NCI-H187 (cell line): ENCODE data around the gene FBXO9.

ENCODE experiments used
- DNase-seq, 2 experiments: peaks; one replicate each; lab custom pipeline; 2025; lab: John Stamatoyannopoulos, UW

Gene FBXO9

GRCh38 chr6:53065266-53066076 lies at the start of gene FBXO9:
TSS of gene FBXO9 (plus strand) at chr6:53065404. CDS start at chr6:53065790, 386 bp downstream.
- peak in 1 of 2 experiments; percentile 73 for DNase-seq

GRCh38 chr6:53015486-53015885 lies 49.7 kb upstream of the FBXO9 start:
- DNase-seq, result no peak

GRCh38 chr6:53018446-53018845 lies 46.8 kb upstream of the FBXO9 start:
- DNase-seq, result no peak

GRCh38 chr6:53020005-53020744 lies 45.0 kb upstream of the FBXO9 start:
- no peak for DNase-seq

- no peak for DNase-seq
Observed at GRCh38 chr6:53023323-53023722, 41.9 kb upstream of the FBXO9 start.

- no peak for DNase-seq
Observed at GRCh38 chr6:53026526-53026925, 38.7 kb upstream of the FBXO9 start.

- DNase-seq, result no peak
Observed at GRCh38 chr6:53027131-53027718, 38.0 kb upstream of the FBXO9 start.

- DNase-seq, result no peak
Observed at GRCh38 chr6:53028467-53028866, 36.7 kb upstream of the FBXO9 start.

- no peak for DNase-seq
Observed at GRCh38 chr6:53029257-53029656, 35.9 kb upstream of the FBXO9 start.

- DNase-seq, result no peak
Observed at GRCh38 chr6:53029761-53030160, 35.4 kb upstream of the FBXO9 start.

DNA sequence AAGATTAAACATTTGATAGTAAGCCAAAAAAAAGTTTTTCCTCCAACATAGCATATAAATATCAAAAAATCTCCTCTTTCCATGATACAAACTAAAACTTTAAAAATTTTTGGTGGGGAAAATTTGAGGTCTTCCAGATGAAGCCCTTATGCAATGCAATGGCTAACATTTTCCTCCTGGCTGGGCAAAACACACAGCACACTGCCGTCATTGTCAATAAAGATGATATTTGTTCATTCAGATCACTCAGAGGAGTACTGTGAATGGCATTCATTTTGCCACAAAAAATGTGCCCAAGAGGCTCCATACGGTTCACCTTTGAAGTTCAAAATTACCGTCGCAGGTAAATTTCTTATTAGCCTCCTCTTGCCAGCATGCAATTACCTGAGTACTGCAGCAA lies 33.9 kb upstream of the FBXO9 start:
- no peak for DNase-seq

DNA sequence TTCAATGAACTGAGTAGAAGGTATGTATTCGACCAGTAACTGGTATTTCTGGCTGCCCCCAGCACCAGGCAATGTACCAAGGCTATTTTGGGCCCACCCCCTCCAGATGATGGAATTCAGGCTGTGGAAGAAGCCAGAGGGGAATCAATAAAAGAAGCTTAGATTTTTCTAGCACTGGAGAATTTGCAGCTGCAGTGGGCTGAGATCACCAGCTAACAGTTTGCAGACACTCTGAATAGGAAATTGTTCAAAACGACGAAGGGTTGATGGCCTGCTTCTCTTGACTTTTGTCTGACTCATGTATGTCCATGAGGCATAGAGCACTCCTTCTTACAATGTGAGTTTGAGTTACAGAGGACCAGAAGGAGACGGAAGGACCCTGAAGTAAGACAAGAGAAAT lies 32.4 kb upstream of the FBXO9 start:
- no peak for DNase-seq

GRCh38 chr6:53033764-53034163 lies 31.4 kb upstream of the FBXO9 start:
- no peak for DNase-seq

DNA sequence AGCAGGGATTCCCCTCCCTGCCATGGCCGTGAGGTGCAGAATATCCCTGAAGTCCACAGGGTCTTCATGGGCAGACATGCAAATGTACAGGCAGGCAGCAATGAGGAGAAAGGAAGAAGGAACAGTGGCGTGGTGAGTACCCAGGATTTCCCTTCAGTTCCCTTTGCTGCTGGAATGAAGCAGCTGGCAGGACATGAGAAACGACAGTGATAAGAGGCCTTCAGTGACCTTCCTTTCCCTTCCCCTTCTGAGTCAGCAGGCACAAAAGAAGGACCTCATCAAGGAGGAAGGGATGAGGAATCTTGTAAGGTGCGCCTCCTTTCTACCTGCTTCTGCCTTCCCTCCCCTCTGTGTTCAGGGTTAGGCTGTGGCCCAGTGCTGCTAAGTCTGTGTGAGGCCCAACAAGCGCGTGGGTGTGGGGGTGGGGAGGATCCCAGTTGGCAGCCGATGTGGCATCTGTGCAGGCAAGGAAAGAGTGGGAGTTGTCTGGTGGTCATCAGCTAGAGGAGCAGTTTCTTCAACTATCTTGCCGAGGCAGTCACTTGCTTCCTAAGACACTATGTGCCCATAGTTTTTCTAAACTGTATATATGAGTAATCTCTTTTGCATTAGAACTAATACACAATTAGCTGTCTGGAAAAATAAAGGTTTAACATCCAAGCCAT lies 29.5 kb upstream of the FBXO9 start:
- no peak for DNase-seq

- DNase-seq, result no peak
Observed at GRCh38 chr6:53038141-53038540, 27.1 kb upstream of the FBXO9 start.

DNA sequence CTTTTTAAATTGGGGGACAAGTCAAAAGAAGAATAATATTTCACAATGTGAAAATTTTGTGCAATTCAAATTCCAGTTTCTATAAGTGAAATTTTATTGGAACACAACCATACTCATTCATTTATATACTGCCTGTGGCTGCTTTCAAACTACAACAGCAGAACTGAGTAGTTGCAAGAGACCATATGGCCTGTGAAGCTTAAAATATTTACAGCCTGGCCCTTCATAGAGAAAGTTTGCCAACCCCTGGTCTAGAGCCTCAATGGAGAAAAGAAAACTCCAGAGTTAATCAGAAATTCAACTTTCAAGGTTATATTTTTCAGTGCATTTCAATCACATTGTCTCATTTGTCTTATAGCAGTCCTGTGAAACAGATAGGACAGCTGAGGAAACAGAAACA lies 26.6 kb upstream of the FBXO9 start:
- no peak for DNase-seq

- DNase-seq, result no peak
Observed at GRCh38 chr6:53041356-53041755, 23.8 kb upstream of the FBXO9 start.

GRCh38 chr6:53042112-53042511 lies 23.1 kb upstream of the FBXO9 start:
- no peak for DNase-seq

DNA sequence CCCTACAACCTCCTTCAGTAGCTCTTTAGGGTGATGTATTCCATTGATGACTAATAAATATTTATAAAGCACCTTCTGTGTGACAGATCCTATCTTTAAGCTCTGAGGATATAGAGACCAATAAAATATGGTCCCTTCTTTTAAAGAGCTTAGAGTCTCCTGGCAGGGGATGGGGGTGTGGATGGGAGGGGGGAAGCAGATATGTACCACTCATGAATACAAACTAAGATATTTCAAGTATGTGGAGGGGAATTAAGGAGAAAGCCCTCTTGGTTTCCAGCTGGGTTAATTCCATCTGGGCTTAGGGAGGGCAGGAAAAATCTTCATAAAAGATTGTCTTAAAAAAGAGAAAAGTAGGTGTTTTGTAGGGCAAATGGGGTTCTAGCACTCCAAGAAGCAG lies 21.6 kb upstream of the FBXO9 start:
- DNase-seq, result no peak

DNA sequence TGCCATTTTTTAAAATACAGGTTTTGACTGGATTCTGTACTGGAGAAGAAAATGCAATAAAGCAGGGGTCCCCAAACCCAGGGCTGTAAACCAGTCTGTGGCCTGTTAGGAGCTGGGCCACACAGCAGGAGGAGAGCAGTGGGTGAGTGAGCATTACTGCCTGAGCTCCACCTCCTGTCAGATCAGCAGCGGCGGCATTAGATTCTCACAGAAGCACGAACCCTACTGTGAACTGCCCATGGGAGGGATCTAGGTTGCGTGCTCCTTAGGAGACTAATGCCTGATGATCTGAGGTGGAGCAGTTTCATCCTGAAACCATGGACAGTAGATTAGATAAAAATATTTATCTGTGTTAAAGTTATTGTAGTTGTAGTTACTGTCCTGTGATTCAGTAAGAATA lies 21.1 kb upstream of the FBXO9 start:
- DNase-seq, result no peak

DNA sequence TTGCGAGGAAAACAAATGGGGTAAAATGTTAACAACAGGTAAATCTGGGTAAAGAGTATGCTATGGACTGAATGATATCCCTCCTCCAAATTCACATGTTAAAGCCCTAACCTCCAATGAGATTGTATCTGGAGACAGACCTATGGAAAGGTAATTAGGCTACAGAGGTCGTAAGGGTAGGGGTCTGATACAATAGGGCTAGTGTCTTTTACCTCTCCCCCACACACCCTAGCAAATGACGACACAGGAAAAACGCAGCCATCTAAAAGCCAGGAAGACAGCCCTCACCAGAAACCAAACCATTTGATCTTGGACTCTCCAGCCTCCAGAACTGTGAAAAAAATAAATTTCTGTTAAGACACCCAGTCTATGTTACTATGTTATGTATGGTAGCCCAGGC lies 20.6 kb upstream of the FBXO9 start:
- DNase-seq, result no peak

- no peak for DNase-seq
Observed at GRCh38 chr6:53045891-53046673, 19.1 kb upstream of the FBXO9 start.
